ENCODE data around the gene NRROS.

GRCh38 chr3:196694941-196695848 lies 55.7 kb downstream of the NRROS start:
- TF ChIP-seq POLR2A (IDR thresholded peaks at IDR 0.05; ENCODE audit: low read length) (no peak), GATA1 (IDR thresholded peaks at IDR 0.05; ENCODE audit: low read depth, low read length) (no peak)
